Thyroid gland (tissue), 4 donors: ENCODE measurements around the gene PRRT1B.

Source experiments
- CTCF ChIP-seq, 6 experiments: fragments of 200-600 bp in 3 of 6; fragments of 450-650 bp in 3 of 6; sonication (generic) in 3 of 6; IDR thresholded peaks; one replicate each; pipeline ENCODE4 v1.5.1; 2016 to 2019; ENCODE audit warnings: antibody characterized with exemption in 6 of 6, mild to moderate bottlenecking in 2 of 6, inconsistent platforms in 1 of 6, moderate library complexity in 1 of 6
- POLR2A ChIP-seq, 2 donors: fragments of 450-650 bp; IDR thresholded peaks; one replicate each; pipeline ENCODE4 v1.6.1; 2017; ENCODE audit warnings: antibody characterized with exemption in 2 of 2, mild to moderate bottlenecking in 2 of 2, moderate library complexity in 1 of 2

GRCh38 chr9:131534721-131535237 is 10.5 kb upstream of the PRRT1B start:
- no peak for TF ChIP-seq CTCF (IDR thresholded peaks at IDR 0.05)
- no peak for TF ChIP-seq POLR2A (IDR thresholded peaks at IDR 0.05)
